OCI-LY7 (cell line): ENCODE data around the gene MINDY3. TPM values are rescaled to one million over a fixed set of nuclear protein-coding genes. Genes with fewer than 3 reads are reported as not detected.

ENCODE experiments used
- BruUV-seq: library from RNA; stranded (reverse); fragments of 400-500 nt; replicated peaks from 2 replicates; lab custom pipeline; 2021; lab: Mats Ljungman, UMichigan
- CTCF ChIA-PET: fragments of 300-600 bp; sonication (Branson Sonifier 250); formaldehyde crosslinking; loops from one replicate; lab custom pipeline; 2022; ENCODE audit warnings: antibody characterized with exemption; ENCODE audit not compliant: unreplicated experiment; lab: Charles Lee
- POLR2A ChIA-PET: fragments of 300-600 bp; sonication (Branson Sonifier 250); formaldehyde crosslinking; loops from one replicate; lab custom pipeline; 2022; ENCODE audit warnings: antibody characterized with exemption; lab: Charles Lee
- DNase-seq: peaks from one replicate; pipeline ENCODE4 v3.0.0-alpha.2; 2015; ENCODE audit warnings: low spot score
- H2AFZ ChIP-seq: fragments of 200-600 bp; sonication (generic), shearing (Covaris generic); 2 replicates; pipeline ENCODE4 v1.6.1; 2014; ENCODE audit warnings: mild to moderate bottlenecking, antibody characterized with exemption, low read length, moderate library complexity
- H3K27ac ChIP-seq: fragments of 200-600 bp; sonication (generic); 2 replicates; pipeline ENCODE4 v1.5.1; 2014; ENCODE audit warnings: mixed run types, low read depth, mild to moderate bottlenecking, moderate library complexity, low read length, inconsistent platforms; ENCODE audit not compliant: poor library complexity, severe bottlenecking
- H3K36me3 ChIP-seq: fragments of 200-600 bp; sonication (generic); 2 replicates; pipeline ENCODE4 v1.6.1; 2014; ENCODE audit warnings: mild to moderate bottlenecking, antibody characterized with exemption, low read length, moderate library complexity, mixed read lengths; ENCODE audit not compliant: insufficient read depth
- H3K4me1 ChIP-seq: fragments of 200-600 bp; sonication (generic); 2 replicates; pipeline ENCODE4 v1.5.1; 2014; ENCODE audit warnings: mild to moderate bottlenecking, low read length; ENCODE audit not compliant: insufficient read depth, poor library complexity, severe bottlenecking
- H3K4me2 ChIP-seq: fragments of 200-600 bp; sonication (generic); 2 replicates; pipeline ENCODE4 v1.6.1; 2014; ENCODE audit warnings: mild to moderate bottlenecking, low read length
- H3K4me3 ChIP-seq: fragments of 200-600 bp; sonication (generic); 2 replicates; pipeline ENCODE4 v1.5.1; 2014; ENCODE audit warnings: mild to moderate bottlenecking, low read depth, low read length; ENCODE audit not compliant: poor library complexity, severe bottlenecking
- H3K79me2 ChIP-seq: fragments of 200-600 bp; sonication (generic); 2 replicates; pipeline ENCODE4 v1.6.1; 2016; ENCODE audit warnings: low read depth, mild to moderate bottlenecking, low read length, moderate library complexity, mixed read lengths; ENCODE audit not compliant: insufficient read depth
- H3K9me2 ChIP-seq: fragments of 200-600 bp; sonication (generic); 2 replicates; pipeline ENCODE4 v1.6.1; 2016; ENCODE audit warnings: mild to moderate bottlenecking, low read length, mixed read lengths; ENCODE audit not compliant: insufficient read depth
- H3K9me3 ChIP-seq: fragments of 200-600 bp; sonication (generic); 2 replicates; pipeline ENCODE4 v1.6.1; 2014; ENCODE audit warnings: mild to moderate bottlenecking, mixed run types, low read length, mixed read lengths
- H4K20me1 ChIP-seq: fragments of 200-600 bp; sonication (generic); 2 replicates; pipeline ENCODE4 v1.6.1; 2014; ENCODE audit warnings: mild to moderate bottlenecking, antibody characterized with exemption, low read length, moderate library complexity, mixed read lengths; ENCODE audit not compliant: insufficient read depth
- CTCF ChIP-seq: fragments of 200-600 bp; sonication (generic); conservative IDR thresholded peaks from 2 replicates; pipeline ENCODE4 v1.5.1; 2014; ENCODE audit warnings: mild to moderate bottlenecking, antibody characterized with exemption, low read length, moderate library complexity, mixed read lengths
- EZH2phosphoT487 ChIP-seq: fragments of 200-600 bp; sonication (generic); IDR thresholded peaks from 2 replicates; pipeline ENCODE4 v1.6.1; 2018; ENCODE audit warnings: low read depth, borderline replicate concordance, mild to moderate bottlenecking, mixed run types, antibody characterized with exemption, low read length, moderate library complexity, mixed read lengths
- intact Hi-C: fragments of 100-400 bp; cut with micrococcal nuclease; formaldehyde crosslinking; loops from one replicate; pipeline ENCODE4 v1.10.0; 2022; ENCODE audit not compliant: unreplicated experiment
- total RNA-seq, 2 experiments: library from RNA; depleted of rRNA in 1 of 2; stranded (reverse); fragments of >200 nt in 1 of 2; shearing (Covaris generic) in 1 of 2; gene quantifications; 2 replicates each; pipeline ENCODE4 v1.2.3, GENCODE V29; 2014 to 2022

Gene MINDY3
- total RNA-seq, 2 experiments from 2014 or later = 15.7 to 23.3 TPM

- Histone ChIP-seq H3K4me3 (no peak overlapping the region), H3K36me3 (peaks cover 20% of the 10 kb centered on the region), H3K4me1 (peaks cover 24% of the 10 kb centered on the region), H2AFZ (no peak overlapping the region), H3K9me2 (no peaks in the 10 kb centered on the region), H3K4me2 (no peak overlapping the region), H3K9me3 (no peaks in the 10 kb centered on the region), H3K79me2 (no peaks in the 10 kb centered on the region), H3K27ac (no peak overlapping the region), H4K20me1 (no peaks in the 10 kb centered on the region)
- no TSS peak for BruUV-seq
- CTCF ChIA-PET = no interaction called here
- DNase-seq = no peak
- TF ChIP-seq CTCF (no peak), EZH2phosphoT487 (no peak)
- POLR2A ChIA-PET = no interaction called here
- intact Hi-C loops = loop anchor here (5.0 to 10.0 kb wide), 3 partner anchors 38 to 650 kb away; partner anchors contain the start of gene PTER
These were observed 75.5 kb downstream of the MINDY3 start for GRCh38 chr10:15784662-15785300.

DNA sequence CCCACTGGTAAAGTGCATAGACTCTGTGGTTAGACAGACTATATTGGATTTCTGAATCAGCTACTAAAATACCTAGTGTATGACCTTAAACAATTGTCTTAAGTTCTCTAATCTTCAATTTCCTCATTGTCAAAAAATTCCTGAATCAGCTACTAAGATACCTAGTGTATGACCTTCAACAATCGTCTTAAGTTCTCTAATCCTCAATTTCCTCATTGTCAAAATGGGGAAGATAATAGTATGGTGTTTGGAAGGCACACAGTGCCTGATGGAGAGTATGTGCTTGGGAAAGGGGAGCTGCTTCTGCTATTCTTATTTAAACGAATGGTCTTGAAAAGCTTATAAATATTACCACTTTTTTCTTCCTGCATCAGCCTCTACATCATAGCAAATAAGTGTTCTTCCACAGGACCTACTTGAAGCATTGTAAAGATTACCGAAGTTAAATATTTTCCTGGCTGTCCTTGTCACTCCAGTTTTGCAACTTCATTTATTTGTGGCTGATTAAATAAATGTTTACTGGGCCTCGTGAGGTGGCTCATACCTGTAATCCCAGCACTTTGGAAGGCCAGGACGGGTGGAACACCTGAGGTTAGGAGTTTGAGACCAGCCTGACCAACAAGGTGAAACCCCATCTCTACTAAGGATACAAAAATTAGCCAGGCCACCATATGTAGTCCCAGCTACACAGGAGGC, 76.2 kb downstream of the MINDY3 start:
- H3K9me2 ChIP-seq = no peaks in the 10 kb centered on the region
- no TSS peak for BruUV-seq
- no peak for DNase-seq
- peaks cover 21% of the 10 kb centered on the region for H3K36me3 ChIP-seq
- CTCF ChIA-PET = no interaction called here
- no peaks in the 10 kb centered on the region for H3K79me2 ChIP-seq
- H3K9me3 ChIP-seq = no peaks in the 10 kb centered on the region
- no peaks in the 10 kb centered on the region for H4K20me1 ChIP-seq
- H2AFZ ChIP-seq = no peak overlapping the region
- TF ChIP-seq EZH2phosphoT487 (no peak), CTCF (no peak)
- H3K4me3 ChIP-seq = no peak overlapping the region
- no peak overlapping the region for H3K4me2 ChIP-seq
- intact Hi-C loops = loop anchor here (10.0 kb wide), 1 partner anchor 651 kb away; the partner anchor contains the start of gene PTER
- POLR2A ChIA-PET = interaction anchor here (0.8 kb wide), 1 partner anchor 14 kb away, joined by 3 read pairs; no protein-coding TSS in a partner anchor
- peaks cover 24% of the 10 kb centered on the region for H3K4me1 ChIP-seq
- no peak overlapping the region for H3K27ac ChIP-seq

DNA sequence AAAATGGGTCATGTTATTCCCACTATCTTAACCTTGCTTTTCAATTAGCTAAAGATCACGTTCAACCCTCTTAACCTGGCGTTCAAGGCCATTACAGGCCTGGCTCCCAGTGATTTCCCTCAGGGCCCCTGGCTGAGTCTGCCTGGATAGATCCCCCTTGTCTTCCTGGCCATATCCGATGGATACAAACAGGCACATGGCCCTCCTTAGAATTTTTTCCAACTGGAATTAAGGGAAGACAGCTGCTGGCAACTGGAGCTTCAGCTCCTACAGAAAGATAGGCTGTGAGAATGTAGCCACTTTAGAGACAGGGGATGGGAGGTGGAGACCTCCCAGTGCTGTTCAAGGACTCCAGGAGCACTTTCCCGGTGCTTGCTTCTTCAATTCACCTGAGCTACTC, 77.5 kb downstream of the MINDY3 start:
- H3K79me2 ChIP-seq = no peaks in the 10 kb centered on the region
- DNase-seq = no peak
- no peaks in the 10 kb centered on the region for H4K20me1 ChIP-seq
- no peak overlapping the region for H3K27ac ChIP-seq
- TF ChIP-seq EZH2phosphoT487 (no peak), CTCF (no peak)
- no peak overlapping the region for H3K4me2 ChIP-seq
- no peaks in the 10 kb centered on the region for H3K9me3 ChIP-seq
- H3K4me1 ChIP-seq = peaks cover 14% of the 10 kb centered on the region
- peaks cover 25% of the 10 kb centered on the region for H3K36me3 ChIP-seq
- no peak overlapping the region for H2AFZ ChIP-seq
- POLR2A ChIA-PET = interaction anchor here (0.8 to 1.2 kb wide), 2 partner anchors 10 to 23 kb away, joined by 4 to 5 read pairs; no protein-coding TSS in a partner anchor
- CTCF ChIA-PET = no interaction called here
- H3K4me3 ChIP-seq = no peak overlapping the region
- intact Hi-C loops = loop anchor here (10.0 kb wide), 1 partner anchor 652 kb away; the partner anchor contains the start of gene PTER
- no peaks in the 10 kb centered on the region for H3K9me2 ChIP-seq
- BruUV-seq = no TSS peak
